Peyer's patch (tissue), 4 donors: Measurements from ENCODE around the gene CPXM1.

Source experiments
- POLR2A ChIP-seq, 2 donors: fragments of 450-650 bp; IDR thresholded peaks; one replicate each; pipeline ENCODE4 v1.5.1; 2017; ENCODE audit warnings: antibody characterized with exemption in 2 of 2, mild to moderate bottlenecking in 2 of 2, moderate library complexity in 2 of 2
- TF ChIP-seq, protein P1 (sequence below), 6 experiments: fragments of 450-650 bp in 4 of 6; fragments of 200-600 bp in 2 of 6; sonication (generic) in 1 of 6; IDR thresholded peaks; one replicate each; pipeline ENCODE4 v1.5.1; 2017 to 2019; ENCODE audit warnings: antibody characterized with exemption in 6 of 6, mild to moderate bottlenecking in 3 of 6, moderate library complexity in 1 of 6

DNA sequence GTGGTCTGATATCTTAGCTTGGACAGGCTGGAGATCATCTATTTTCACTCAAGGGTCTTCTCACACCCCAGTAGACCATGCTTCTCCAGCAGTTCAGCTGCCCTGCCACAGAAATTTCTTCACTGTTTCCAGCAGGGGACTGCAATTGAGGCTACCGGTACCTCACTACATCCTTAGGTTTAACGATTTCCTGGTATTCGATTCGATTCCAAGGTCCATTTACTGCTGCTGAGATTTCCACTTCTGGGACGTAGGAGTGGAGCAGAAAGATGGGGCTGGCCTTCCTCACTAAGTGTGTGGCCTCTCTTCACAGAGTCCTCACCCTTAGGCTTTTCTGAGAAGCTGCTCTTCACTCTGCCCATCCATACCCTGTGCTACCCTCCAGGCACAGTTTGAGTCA lies 46.3 kb upstream of the CPXM1 start:
- no peak for TF ChIP-seq POLR2A (IDR thresholded peaks at IDR 0.05)
- TF ChIP-seq, protein P1, sequence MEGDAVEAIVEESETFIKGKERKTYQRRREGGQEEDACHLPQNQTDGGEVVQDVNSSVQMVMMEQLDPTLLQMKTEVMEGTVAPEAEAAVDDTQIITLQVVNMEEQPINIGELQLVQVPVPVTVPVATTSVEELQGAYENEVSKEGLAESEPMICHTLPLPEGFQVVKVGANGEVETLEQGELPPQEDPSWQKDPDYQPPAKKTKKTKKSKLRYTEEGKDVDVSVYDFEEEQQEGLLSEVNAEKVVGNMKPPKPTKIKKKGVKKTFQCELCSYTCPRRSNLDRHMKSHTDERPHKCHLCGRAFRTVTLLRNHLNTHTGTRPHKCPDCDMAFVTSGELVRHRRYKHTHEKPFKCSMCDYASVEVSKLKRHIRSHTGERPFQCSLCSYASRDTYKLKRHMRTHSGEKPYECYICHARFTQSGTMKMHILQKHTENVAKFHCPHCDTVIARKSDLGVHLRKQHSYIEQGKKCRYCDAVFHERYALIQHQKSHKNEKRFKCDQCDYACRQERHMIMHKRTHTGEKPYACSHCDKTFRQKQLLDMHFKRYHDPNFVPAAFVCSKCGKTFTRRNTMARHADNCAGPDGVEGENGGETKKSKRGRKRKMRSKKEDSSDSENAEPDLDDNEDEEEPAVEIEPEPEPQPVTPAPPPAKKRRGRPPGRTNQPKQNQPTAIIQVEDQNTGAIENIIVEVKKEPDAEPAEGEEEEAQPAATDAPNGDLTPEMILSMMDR (IDR thresholded peaks at IDR 0.05): no peak
